ENCODE data around the gene SNRPD3. TPM values are rescaled to one million over a fixed set of nuclear protein-coding genes. Genes with fewer than 3 reads are reported as not detected.

SNRPD3 gene
- 59.3 and 84.2 TPM in 2 replicates for total RNA-seq

DNA sequence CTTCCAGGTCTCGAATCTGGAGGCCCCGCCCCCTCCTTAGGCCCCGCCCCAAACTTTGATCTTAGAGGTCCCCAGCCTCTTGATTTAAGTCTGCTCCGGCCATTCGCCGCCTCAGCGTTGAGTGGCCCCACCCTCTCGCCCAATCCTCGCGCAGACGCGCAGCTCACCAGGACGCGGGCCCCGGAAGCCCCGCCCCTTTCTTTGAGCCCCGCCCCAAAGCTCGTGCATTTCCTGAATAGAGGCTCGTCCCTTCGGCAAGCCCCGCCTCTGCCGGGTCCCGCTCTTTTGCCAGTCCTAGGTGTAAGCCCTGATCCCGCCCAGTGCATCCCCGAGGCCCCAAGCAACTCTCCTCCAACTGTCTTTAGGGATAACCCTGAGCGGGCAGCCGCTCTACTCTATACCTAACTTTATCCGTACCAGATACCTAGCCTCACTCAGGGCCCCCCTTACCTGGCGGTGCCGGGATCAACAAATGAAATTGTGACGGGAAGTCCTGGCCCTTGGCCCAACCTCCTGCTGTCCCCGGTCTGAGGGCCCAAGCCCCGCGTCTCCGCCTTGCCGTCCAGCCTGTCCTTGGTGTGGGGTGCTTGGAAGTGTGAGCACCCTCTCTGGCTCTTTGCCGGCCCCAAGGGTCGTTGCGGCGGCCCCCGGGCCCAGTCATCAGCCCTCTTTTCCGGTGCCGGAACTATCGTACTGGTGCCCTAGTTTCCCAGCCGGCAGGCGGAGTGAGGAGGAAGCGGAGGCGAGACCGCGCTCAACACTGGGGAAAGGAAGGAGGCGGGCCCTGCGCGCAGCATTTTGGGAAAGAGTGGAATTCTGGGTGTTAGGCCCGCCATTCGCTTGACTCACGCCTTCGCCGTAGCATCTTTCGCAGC lies at the start of gene SNRPD3:
Gene SNRPD3 (plus strand): TSS at position 835 of the 875 bp plus-strand sequence. CDS start 1,676 bp downstream, outside the sequence.
- DNase-seq (ENCODE audit: low read depth): peak; percentile 99
- H3K4me3 ChIP-seq (ENCODE audit: low read depth, low read length): peak within 1 kb of the TSS; percentile 100
- TF ChIP-seq CTCF (IDR thresholded peaks at IDR 0.05; ENCODE audit: insufficient read depth, low read depth, low read length): peak; percentile 16

GRCh38 chr22:24506802-24507438 lies 48.9 kb upstream of the SNRPD3 start:
- DNase-seq (ENCODE audit: low read depth): peak; percentile 71
- TF ChIP-seq CTCF (IDR thresholded peaks at IDR 0.05; ENCODE audit: insufficient read depth, low read depth, low read length): no peak
- no peak overlapping the region for H3K4me3 ChIP-seq (ENCODE audit: low read depth, low read length)

GRCh38 chr22:24507716-24508115 lies 48.1 kb upstream of the SNRPD3 start:
- H3K4me3 ChIP-seq (ENCODE audit: low read depth, low read length): no peak overlapping the region
- TF ChIP-seq CTCF (IDR thresholded peaks at IDR 0.05; ENCODE audit: insufficient read depth, low read depth, low read length): no peak
- no peak for DNase-seq (ENCODE audit: low read depth)

DNA sequence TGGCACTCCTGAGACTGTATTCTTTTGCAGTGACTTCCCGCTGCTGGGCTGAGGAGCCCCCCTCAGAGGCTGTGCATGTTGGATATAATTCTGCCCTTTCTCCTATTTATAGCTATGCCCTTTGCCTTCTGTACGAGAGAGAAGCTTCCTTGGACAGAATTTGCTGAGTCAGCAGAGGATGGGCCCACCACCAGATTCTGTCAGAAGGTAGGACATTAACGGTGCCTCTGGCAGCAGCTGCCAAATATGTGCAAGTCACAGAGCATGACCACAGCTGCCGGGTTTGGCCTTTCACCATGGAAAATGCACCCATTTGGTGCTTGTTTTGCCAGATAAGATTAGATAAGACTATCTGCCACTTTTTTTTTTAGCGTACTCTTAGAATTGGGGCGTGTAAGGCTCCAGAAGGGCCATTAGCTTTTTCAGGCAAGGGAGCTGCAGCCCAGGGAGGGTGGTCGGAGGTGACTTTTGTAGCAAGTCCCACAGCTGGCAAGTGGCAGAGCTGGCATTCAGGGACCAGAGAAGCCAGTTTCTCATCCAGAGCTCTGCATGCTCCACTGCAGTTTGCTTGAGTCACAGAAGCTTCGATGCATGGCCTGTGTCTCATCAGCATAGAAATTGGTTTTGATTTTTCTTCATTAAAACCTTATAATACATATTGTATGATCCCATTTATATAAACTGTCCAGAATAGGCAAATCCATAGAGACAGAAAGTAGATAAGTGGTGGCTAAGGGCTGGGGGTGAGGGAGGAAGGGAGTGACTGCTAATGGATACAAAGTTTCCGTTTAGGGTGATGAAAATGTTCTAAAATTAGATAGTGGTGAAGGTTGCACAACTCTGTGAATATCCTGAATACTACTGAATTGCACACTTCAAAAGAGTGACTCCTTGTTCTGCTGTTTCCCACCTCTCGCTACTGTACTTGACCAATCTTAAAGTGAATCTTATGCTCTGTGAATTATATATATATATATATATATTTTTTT lies 44.9 kb upstream of the SNRPD3 start:
- H3K4me3 ChIP-seq (ENCODE audit: low read depth, low read length): no peak overlapping the region
- TF ChIP-seq CTCF (IDR thresholded peaks at IDR 0.05; ENCODE audit: insufficient read depth, low read depth, low read length): no peak
- DNase-seq (ENCODE audit: low read depth): peak; percentile 86

DNA sequence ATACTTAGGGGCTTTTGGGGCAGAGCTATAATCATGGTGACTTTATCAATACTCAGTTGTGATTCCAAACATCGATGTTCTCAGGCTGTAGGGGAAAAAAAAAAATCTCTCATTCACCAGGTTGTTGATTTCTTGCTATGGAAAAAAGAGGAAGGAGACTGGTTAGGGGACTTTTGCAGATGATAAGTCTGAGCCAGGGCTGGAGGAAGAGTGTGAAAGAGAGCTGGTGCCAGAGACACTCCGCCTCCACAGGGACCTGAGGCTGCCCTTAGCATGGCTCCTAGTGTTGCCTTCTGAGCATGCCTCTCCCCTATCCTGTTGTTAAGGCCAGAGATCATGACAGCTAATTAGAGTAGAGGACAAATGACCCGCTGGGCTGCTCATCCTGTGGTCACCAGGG lies 43.8 kb upstream of the SNRPD3 start:
- no peak for DNase-seq (ENCODE audit: low read depth)
- TF ChIP-seq CTCF (IDR thresholded peaks at IDR 0.05; ENCODE audit: insufficient read depth, low read depth, low read length): no peak
- H3K4me3 ChIP-seq (ENCODE audit: low read depth, low read length): no peak overlapping the region

All from fibroblast of villous mesenchyme (primary cell).